Neural crest cell (in vitro differentiated cells): ENCODE results near the gene CYSLTR2. TPM values are rescaled to one million over a fixed set of nuclear protein-coding genes. Genes with fewer than 3 reads are reported as not detected.
A peak's percentile ranks its signal among the peaks of the same experiment; 100 is the strongest.

ENCODE experiments used
- DNase-seq: peaks from one replicate; pipeline ENCODE4 v3.0.0; 2021; ENCODE audit warnings: low read depth, mixed read lengths, low spot score
- H3K27ac Mint-ChIP-seq: one replicate; pipeline ENCODE4 v1.8.0; 2021; ENCODE audit warnings: mild to moderate bottlenecking, mixed read lengths; ENCODE audit not compliant: unreplicated experiment
- H3K27me3 Mint-ChIP-seq: 2 replicates; pipeline ENCODE4 v1.8.0; 2021; ENCODE audit warnings: low read depth, mild to moderate bottlenecking, mixed read lengths
- H3K36me3 Mint-ChIP-seq: 2 replicates; pipeline ENCODE4 v1.8.0; 2021; ENCODE audit warnings: low read depth, mild to moderate bottlenecking, mixed read lengths
- H3K4me1 Mint-ChIP-seq: 2 replicates; pipeline ENCODE4 v1.8.0; 2021; ENCODE audit warnings: mixed read lengths
- H3K4me3 Mint-ChIP-seq: one replicate; pipeline ENCODE4 v1.8.0; 2021; ENCODE audit warnings: mild to moderate bottlenecking, mixed read lengths
- H3K9me3 Mint-ChIP-seq: 2 replicates; pipeline ENCODE4 v1.8.0; 2021; ENCODE audit warnings: mixed read lengths
- CTCF ChIP-seq: fragments of 200-600 bp; sonication (generic); conservative IDR thresholded peaks from 2 replicates; pipeline ENCODE4 v1.5.0; 2021; ENCODE audit warnings: antibody characterized with exemption, mild to moderate bottlenecking
- total RNA-seq: library from RNA; stranded (reverse); gene quantifications from 2 replicates; pipeline ENCODE4 v1.2.1, GENCODE V29; 2021

CYSLTR2 gene
- total RNA-seq, 1 donor from 2014 or later = not detected

GRCh38 chr13:48636550-48636949 lies 17.2 kb upstream of the CYSLTR2 start:
- peaks cover 7% of the 10 kb centered on the region for H3K36me3 Mint-ChIP-seq
- H3K4me3 Mint-ChIP-seq = no peak overlapping the region
- DNase-seq = no peak
- H3K4me1 Mint-ChIP-seq = no peaks in the 10 kb centered on the region
- H3K27me3 Mint-ChIP-seq = peaks cover 3% of the 10 kb centered on the region
- H3K9me3 Mint-ChIP-seq = peaks cover 9% of the 10 kb centered on the region
- TF ChIP-seq CTCF = no peak
- no peak overlapping the region for H3K27ac Mint-ChIP-seq

GRCh38 chr13:48637601-48638000 lies 16.1 kb upstream of the CYSLTR2 start:
- H3K36me3 Mint-ChIP-seq = peaks cover 7% of the 10 kb centered on the region
- H3K27me3 Mint-ChIP-seq = peaks cover 3% of the 10 kb centered on the region
- DNase-seq = no peak

GRCh38 chr13:48640767-48641166 lies 13.0 kb upstream of the CYSLTR2 start:
- no peak for DNase-seq
- no peak for TF ChIP-seq CTCF
- H3K27ac Mint-ChIP-seq = peak overlapping the region; percentile 35
- peaks cover 7% of the 10 kb centered on the region for H3K36me3 Mint-ChIP-seq
- peaks cover 3% of the 10 kb centered on the region for H3K27me3 Mint-ChIP-seq
- no peak overlapping the region for H3K4me3 Mint-ChIP-seq
- H3K9me3 Mint-ChIP-seq = peaks cover 9% of the 10 kb centered on the region
- H3K4me1 Mint-ChIP-seq = no peaks in the 10 kb centered on the region

More at GRCh38 chr13:48637601-48638000, 16.1 kb upstream of the CYSLTR2 start:
- H3K9me3 Mint-ChIP-seq = peaks cover 9% of the 10 kb centered on the region
- no peak for TF ChIP-seq CTCF
- H3K4me1 Mint-ChIP-seq = no peaks in the 10 kb centered on the region
- no peak overlapping the region for H3K27ac Mint-ChIP-seq
- no peak overlapping the region for H3K4me3 Mint-ChIP-seq

GRCh38 chr13:48641404-48641803 lies 12.3 kb upstream of the CYSLTR2 start:
- Mint-ChIP-seq H3K4me3 (no peak overlapping the region), H3K4me1 (no peaks in the 10 kb centered on the region), H3K27ac (peak overlapping the region; percentile 65), H3K27me3 (peaks cover 3% of the 10 kb centered on the region), H3K9me3 (peaks cover 6% of the 10 kb centered on the region), H3K36me3 (peaks cover 6% of the 10 kb centered on the region)
- DNase-seq = no peak
- no peak for TF ChIP-seq CTCF

- no peaks in the 10 kb centered on the region for H3K4me1 Mint-ChIP-seq
- no peak for TF ChIP-seq CTCF
- no peak overlapping the region for H3K4me3 Mint-ChIP-seq
- H3K36me3 Mint-ChIP-seq = peaks cover 4% of the 10 kb centered on the region
- peaks cover 5% of the 10 kb centered on the region for H3K9me3 Mint-ChIP-seq
- no peak overlapping the region for H3K27ac Mint-ChIP-seq
- peaks cover 3% of the 10 kb centered on the region for H3K27me3 Mint-ChIP-seq
- no peak for DNase-seq
Observed at GRCh38 chr13:48642061-48642460, 11.7 kb upstream of the CYSLTR2 start.

- Mint-ChIP-seq H3K4me3 (no peak overlapping the region), H3K36me3 (no peaks in the 10 kb centered on the region), H3K27me3 (peaks cover 3% of the 10 kb centered on the region), H3K27ac (no peak overlapping the region), H3K9me3 (peaks cover 5% of the 10 kb centered on the region), H3K4me1 (no peaks in the 10 kb centered on the region)
- no peak for TF ChIP-seq CTCF
- DNase-seq = no peak
Observed at GRCh38 chr13:48643159-48643558, 10.6 kb upstream of the CYSLTR2 start.
